Activated naive CD4-positive, alpha-beta T cell treated with anti-CD3 and anti-CD28 coated beads, Interleukin-2, amount 50 U/mL, for 24 hours (primary cell): ENCODE data around the gene METTL26.

ENCODE experiments used
- H3K27ac Mint-ChIP-seq: one replicate; pipeline ENCODE4 v1.8.0; 2021; ENCODE audit warnings: mild to moderate bottlenecking, mixed read lengths
- H3K27me3 Mint-ChIP-seq: one replicate; pipeline ENCODE4 v1.8.0; 2021; ENCODE audit warnings: mixed read lengths
- H3K36me3 Mint-ChIP-seq: one replicate; pipeline ENCODE4 v1.8.0; 2021; ENCODE audit warnings: mixed read lengths
- H3K4me1 Mint-ChIP-seq: one replicate; pipeline ENCODE4 v1.8.0; 2021; ENCODE audit warnings: mixed read lengths
- H3K4me3 Mint-ChIP-seq: one replicate; pipeline ENCODE4 v1.8.0; 2021; ENCODE audit warnings: mild to moderate bottlenecking, mixed read lengths
- H3K9me3 Mint-ChIP-seq: one replicate; pipeline ENCODE4 v1.8.0; 2021; ENCODE audit warnings: mixed read lengths

METTL26 gene

DNA sequence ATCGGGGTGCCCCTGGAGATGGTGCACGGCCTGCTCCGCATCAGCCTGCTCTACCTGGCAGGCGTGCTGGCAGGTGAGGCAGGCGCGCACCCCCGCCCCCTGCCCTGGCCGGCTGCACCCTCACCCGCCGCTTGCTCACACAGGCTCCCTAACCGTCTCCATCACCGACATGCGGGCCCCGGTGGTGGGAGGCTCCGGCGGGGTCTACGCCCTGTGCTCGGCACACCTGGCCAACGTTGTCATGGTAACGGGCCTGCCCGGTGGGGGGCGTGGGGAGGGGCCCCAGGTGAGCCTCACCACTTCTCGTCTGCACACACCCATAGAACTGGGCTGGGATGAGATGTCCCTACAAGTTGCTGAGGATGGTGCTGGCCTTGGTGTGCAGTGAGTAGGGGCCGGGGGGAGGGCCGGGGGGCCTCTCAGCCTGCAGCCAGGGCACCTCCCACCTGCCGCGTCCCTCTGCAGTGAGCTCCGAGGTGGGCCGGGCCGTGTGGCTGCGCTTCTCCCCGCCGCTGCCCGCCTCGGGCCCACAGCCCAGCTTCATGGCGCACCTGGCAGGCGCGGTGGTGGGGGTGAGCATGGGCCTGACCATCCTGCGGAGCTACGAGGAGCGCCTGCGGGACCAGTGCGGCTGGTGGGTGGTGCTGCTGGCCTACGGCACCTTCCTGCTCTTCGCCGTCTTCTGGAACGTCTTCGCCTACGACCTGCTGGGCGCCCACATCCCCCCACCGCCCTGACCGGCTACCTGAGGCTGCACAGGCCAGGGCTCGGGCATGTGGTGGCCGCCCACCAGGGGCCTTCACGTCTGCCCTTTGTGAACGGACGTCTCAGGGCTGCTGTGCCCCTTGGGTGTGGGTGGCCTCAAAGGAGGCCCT lies 41.4 kb upstream of the METTL26 start:
- H3K36me3 Mint-ChIP-seq: peaks cover 2% of the 10 kb centered on the region
- H3K27me3 Mint-ChIP-seq: peaks cover 1% of the 10 kb centered on the region
- H3K27ac Mint-ChIP-seq: no peak overlapping the region
- H3K9me3 Mint-ChIP-seq: no peaks in the 10 kb centered on the region
- H3K4me1 Mint-ChIP-seq: peaks cover 23% of the 10 kb centered on the region
- H3K4me3 Mint-ChIP-seq: no peak overlapping the region

DNA sequence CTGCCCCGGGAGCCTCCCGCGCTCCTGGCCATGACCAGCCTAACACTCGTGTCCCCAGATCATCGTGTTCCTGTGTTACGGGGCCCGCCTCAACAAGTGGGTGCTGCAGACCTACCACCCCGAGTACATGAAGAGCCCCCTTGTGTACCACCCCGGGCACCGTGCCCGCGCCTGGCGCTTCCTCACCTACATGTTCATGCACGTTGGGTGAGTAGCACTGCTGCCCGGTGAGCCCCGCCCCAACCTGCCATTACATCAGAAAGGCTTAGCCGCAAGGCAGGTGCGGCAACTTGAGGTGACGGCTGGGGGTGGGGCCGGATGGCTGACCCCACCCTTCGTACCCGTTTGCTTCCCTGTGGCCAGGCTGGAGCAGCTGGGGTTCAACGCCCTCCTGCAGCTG lies 40.8 kb upstream of the METTL26 start:
- Mint-ChIP-seq H3K27ac (no peak overlapping the region), H3K4me1 (peaks cover 19% of the 10 kb centered on the region), H3K4me3 (peak overlapping the region; percentile 11), H3K36me3 (no peaks in the 10 kb centered on the region), H3K27me3 (peaks cover 1% of the 10 kb centered on the region), H3K9me3 (no peaks in the 10 kb centered on the region)

- H3K4me1 Mint-ChIP-seq: peaks cover 16% of the 10 kb centered on the region
Observed at GRCh38 chr16:676565-676902, 40.4 kb upstream of the METTL26 start.

GRCh38 chr16:675884-676564 lies 39.9 kb upstream of the METTL26 start:
- Mint-ChIP-seq H3K27ac (no peak overlapping the region), H3K4me3 (no peak overlapping the region), H3K9me3 (no peaks in the 10 kb centered on the region), H3K36me3 (no peaks in the 10 kb centered on the region), H3K4me1 (peaks cover 11% of the 10 kb centered on the region), H3K27me3 (peaks cover 1% of the 10 kb centered on the region)

More at GRCh38 chr16:676565-676902, 40.4 kb upstream of the METTL26 start:
- Mint-ChIP-seq H3K4me3 (no peak overlapping the region), H3K27me3 (peaks cover 1% of the 10 kb centered on the region), H3K36me3 (no peaks in the 10 kb centered on the region), H3K9me3 (no peaks in the 10 kb centered on the region), H3K27ac (no peak overlapping the region)

DNA sequence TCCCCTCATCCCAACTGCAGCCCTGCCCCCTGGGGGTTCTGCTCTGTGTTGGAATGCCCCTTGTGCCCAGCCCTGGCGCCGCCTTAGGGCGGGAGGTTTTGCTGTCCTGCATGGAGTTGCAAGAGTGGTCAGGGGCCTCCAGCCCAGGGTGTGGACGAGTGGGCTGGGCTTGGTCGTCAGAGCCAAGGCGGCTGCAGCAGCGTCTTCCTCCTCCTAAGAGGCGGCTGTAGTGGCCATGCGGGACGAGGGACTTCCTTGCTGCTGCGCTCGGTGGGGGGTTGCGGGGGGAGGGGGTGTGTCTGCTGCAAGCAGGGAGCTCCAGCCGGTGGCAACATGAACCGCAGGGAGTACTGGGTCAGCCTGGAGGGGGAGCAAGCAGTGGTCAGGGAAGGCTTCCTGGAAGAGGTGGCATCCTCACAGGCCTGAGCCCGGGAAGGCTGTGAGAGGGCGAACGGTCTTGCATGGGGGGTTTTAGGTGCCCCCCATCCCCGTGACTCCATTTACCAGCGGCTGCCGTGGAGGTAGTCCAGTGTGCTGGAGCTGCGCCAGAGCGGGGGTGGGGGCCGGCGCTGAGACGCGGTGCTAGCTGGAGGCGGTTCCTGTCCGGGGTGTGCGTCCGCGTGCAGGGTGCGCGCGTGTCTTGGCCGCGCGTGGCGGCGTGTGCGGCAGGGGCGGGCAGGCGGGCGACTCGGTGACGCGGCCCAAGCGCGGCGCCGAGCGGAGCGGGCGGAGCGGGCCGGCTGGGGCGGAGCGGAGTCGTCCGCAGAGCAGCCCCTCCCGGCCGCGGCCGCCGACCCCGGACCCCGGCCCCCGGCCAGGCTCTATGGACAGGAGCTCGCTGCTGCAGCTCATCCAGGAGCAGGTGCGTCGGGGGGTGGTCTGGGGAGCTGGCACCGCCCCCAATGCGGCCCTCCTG lies 39.1 kb upstream of the METTL26 start, which contains the start of gene RHBDL1:
RHBDL1 (plus strand) TSS at position 704 of the 916 bp plus-strand sequence; CDS start at position 824, 120 bp downstream.
- Mint-ChIP-seq H3K9me3 (no peaks in the 10 kb centered on the region), H3K36me3 (no peaks in the 10 kb centered on the region), H3K27me3 (peaks cover 1% of the 10 kb centered on the region), H3K27ac (no peak within 1 kb of the TSS), H3K4me3 (peak within 1 kb of the TSS; percentile 11), H3K4me1 (peaks cover 9% of the 10 kb centered on the region)

GRCh38 chr16:674214-674881 lies 38.2 kb upstream of the METTL26 start:
- no peak overlapping the region for H3K27ac Mint-ChIP-seq
- H3K36me3 Mint-ChIP-seq: no peaks in the 10 kb centered on the region
- no peak overlapping the region for H3K4me3 Mint-ChIP-seq
- H3K27me3 Mint-ChIP-seq: peaks cover 1% of the 10 kb centered on the region
- H3K4me1 Mint-ChIP-seq: peaks cover 10% of the 10 kb centered on the region
- no peaks in the 10 kb centered on the region for H3K9me3 Mint-ChIP-seq

GRCh38 chr16:673399-673991 lies 37.4 kb upstream of the METTL26 start:
- Mint-ChIP-seq H3K4me1 (peaks cover 4% of the 10 kb centered on the region), H3K36me3 (no peaks in the 10 kb centered on the region), H3K4me3 (no peak overlapping the region), H3K27ac (no peak overlapping the region), H3K9me3 (no peaks in the 10 kb centered on the region), H3K27me3 (peaks cover 1% of the 10 kb centered on the region)

GRCh38 chr16:672851-673250 lies 36.7 kb upstream of the METTL26 start:
- no peak overlapping the region for H3K27ac Mint-ChIP-seq
- peaks cover 4% of the 10 kb centered on the region for H3K4me1 Mint-ChIP-seq
- H3K36me3 Mint-ChIP-seq: no peaks in the 10 kb centered on the region
- peaks cover 1% of the 10 kb centered on the region for H3K27me3 Mint-ChIP-seq
- no peaks in the 10 kb centered on the region for H3K9me3 Mint-ChIP-seq
- H3K4me3 Mint-ChIP-seq: no peak overlapping the region

DNA sequence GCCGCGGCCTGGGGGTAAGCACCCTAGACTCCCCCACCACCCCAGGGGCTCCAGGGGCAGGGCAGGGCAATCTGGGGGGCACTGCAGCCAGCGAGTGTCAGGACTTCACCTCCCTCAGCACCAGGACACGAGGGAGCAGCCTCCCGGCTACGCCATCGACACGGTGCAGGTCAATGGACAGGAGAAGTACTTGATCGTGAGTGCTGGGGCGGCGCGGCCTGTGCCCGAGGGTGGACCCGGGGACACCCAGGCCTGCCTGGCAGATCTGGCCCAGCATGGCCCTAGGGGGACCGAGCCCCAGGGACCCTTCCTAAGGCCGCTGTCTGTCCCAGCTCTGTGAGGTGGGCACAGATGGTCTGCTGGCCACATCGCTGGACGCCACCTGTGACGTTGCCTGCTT lies 36.3 kb upstream of the METTL26 start:
- Mint-ChIP-seq H3K9me3 (no peaks in the 10 kb centered on the region), H3K27me3 (peaks cover 1% of the 10 kb centered on the region), H3K36me3 (no peaks in the 10 kb centered on the region), H3K27ac (no peak overlapping the region), H3K4me3 (no peak overlapping the region), H3K4me1 (peaks cover 7% of the 10 kb centered on the region)

GRCh38 chr16:671353-672131 lies 35.4 kb upstream of the METTL26 start:
- no peaks in the 10 kb centered on the region for H3K27me3 Mint-ChIP-seq
- H3K36me3 Mint-ChIP-seq: no peaks in the 10 kb centered on the region
- no peaks in the 10 kb centered on the region for H3K9me3 Mint-ChIP-seq
- no peak overlapping the region for H3K4me3 Mint-ChIP-seq
- H3K4me1 Mint-ChIP-seq: peaks cover 7% of the 10 kb centered on the region
- H3K27ac Mint-ChIP-seq: no peak overlapping the region

GRCh38 chr16:670485-671352 lies 34.6 kb upstream of the METTL26 start:
- no peak overlapping the region for H3K27ac Mint-ChIP-seq
- no peaks in the 10 kb centered on the region for H3K36me3 Mint-ChIP-seq
- H3K27me3 Mint-ChIP-seq: no peaks in the 10 kb centered on the region
- no peak overlapping the region for H3K4me3 Mint-ChIP-seq
- peaks cover 7% of the 10 kb centered on the region for H3K4me1 Mint-ChIP-seq
- no peaks in the 10 kb centered on the region for H3K9me3 Mint-ChIP-seq

GRCh38 chr16:669666-670065 lies 33.6 kb upstream of the METTL26 start:
- no peak overlapping the region for H3K27ac Mint-ChIP-seq
- peak overlapping the region; percentile 76 for H3K4me3 Mint-ChIP-seq
- H3K9me3 Mint-ChIP-seq: no peaks in the 10 kb centered on the region

DNA sequence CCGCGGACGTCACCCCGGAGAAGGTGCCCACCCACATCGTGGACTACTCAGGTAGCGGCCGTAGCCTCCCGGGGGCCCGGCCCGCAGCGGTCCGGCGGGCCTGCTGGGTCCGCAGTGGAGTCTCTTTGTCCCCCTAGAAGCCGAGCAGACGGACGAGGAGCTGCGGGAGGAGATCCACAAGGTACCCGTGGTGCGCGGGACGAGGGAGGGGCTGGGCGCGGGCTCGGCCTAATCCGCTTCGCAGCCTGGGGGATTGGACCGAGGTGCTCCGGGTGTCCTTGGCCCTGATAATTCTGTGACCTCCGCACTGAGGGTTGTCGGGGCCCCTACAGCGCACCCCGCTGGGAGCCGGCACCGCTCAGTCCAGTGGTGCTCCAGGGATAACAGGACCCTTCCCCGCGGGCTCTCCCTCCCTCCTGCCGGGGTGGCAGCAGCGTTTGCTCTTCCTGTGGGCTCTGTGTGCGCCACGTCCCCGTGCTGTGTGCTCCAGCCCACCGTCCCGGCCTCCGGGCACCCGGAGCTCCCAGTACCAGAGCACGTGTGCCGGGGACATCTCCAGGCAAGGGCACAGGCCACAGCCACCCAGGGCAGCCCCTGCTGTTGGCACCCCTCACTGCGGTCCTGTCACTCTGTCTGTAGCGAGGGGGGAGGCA lies 32.5 kb upstream of the METTL26 start:
- Mint-ChIP-seq H3K4me1 (peaks cover 7% of the 10 kb centered on the region), H3K27ac (no peak overlapping the region), H3K36me3 (no peaks in the 10 kb centered on the region), H3K27me3 (no peaks in the 10 kb centered on the region), H3K4me3 (peak overlapping the region; percentile 76), H3K9me3 (no peaks in the 10 kb centered on the region)

More at GRCh38 chr16:669666-670065, 33.6 kb upstream of the METTL26 start:
- Mint-ChIP-seq H3K27me3 (no peaks in the 10 kb centered on the region), H3K4me1 (peaks cover 7% of the 10 kb centered on the region), H3K36me3 (no peaks in the 10 kb centered on the region)
